Activated CD4-positive, alpha-beta T cell treated with anti-CD3 and anti-CD28 coated beads, Interleukin-2, amount 10 ng/mL, durations not matched to agents 7 days and 5 days (primary cell): ENCODE data around the gene CD93. TPM values are rescaled to one million over a fixed set of nuclear protein-coding genes. Genes with fewer than 3 reads are reported as not detected.

Experiments
- CTCF ChIA-PET: fragments of 350-600 bp; sonication (Branson Sonifier 250); formaldehyde crosslinking; loops from one replicate; lab custom pipeline; 2021; ENCODE audit warnings: antibody characterized with exemption; lab: Charles Lee
- POLR2A ChIA-PET: fragments of 350-600 bp; sonication (Branson Sonifier 250); formaldehyde crosslinking; loops from one replicate; lab custom pipeline; 2021; ENCODE audit warnings: antibody characterized with exemption; lab: Charles Lee
- DNase-seq: peaks from one replicate; pipeline ENCODE4 v3.0.0-alpha.2; 2020
- H3K27ac Mint-ChIP-seq: one replicate; pipeline ENCODE4 v1.8.0; 2021; ENCODE audit warnings: mild to moderate bottlenecking, moderate library complexity, mixed read lengths
- H3K27me3 Mint-ChIP-seq: one replicate; pipeline ENCODE4 v1.8.0; 2021; ENCODE audit warnings: mixed read lengths
- H3K36me3 Mint-ChIP-seq: one replicate; pipeline ENCODE4 v1.8.0; 2021; ENCODE audit warnings: low read depth, mixed read lengths
- H3K4me1 Mint-ChIP-seq: one replicate; pipeline ENCODE4 v1.8.0; 2021; ENCODE audit warnings: mixed read lengths
- H3K4me3 Mint-ChIP-seq: one replicate; pipeline ENCODE4 v1.8.0; 2021; ENCODE audit warnings: mild to moderate bottlenecking, moderate library complexity, mixed read lengths
- H3K9me3 Mint-ChIP-seq: one replicate; pipeline ENCODE4 v1.8.0; 2021; ENCODE audit warnings: mixed read lengths
- total RNA-seq, 2 experiments: library from RNA; stranded (reverse); gene quantifications; one replicate each; pipeline ENCODE4 v1.2.3, GENCODE V29; 2021

CD93 gene
- total RNA-seq, 2 experiments from 2014 or later: 1.7 to 1.8 TPM

DNA sequence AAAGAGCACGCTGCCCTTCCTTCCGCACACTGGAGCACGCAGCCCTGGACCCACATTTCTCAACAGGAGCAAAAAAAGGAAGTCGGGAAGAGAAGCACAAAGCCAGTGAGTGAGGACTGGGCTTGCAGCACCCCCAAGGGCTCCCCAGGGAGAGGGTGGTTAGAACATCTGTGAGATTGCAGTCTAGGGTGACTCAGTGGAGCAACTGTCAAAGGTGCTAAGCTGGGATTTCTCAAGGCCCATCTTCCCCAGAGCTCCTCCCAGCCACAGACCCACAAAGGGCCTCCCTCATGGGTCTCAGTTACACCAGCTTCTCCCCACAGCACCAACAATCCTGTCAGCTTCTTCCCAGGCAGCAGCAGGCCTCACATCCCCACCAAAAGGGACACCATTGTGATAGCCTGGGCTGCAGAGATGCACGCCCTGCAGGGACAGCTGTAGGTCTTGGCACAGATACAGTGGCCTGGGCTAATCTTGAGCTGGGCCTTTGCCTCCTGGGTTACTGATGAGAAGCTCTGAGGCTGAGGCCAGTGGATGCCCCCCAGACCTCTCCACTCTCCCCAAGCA, 39.6 kb upstream of the CD93 start:
- no peak for DNase-seq
- Mint-ChIP-seq H3K4me1 (no peaks in the 10 kb centered on the region), H3K9me3 (no peaks in the 10 kb centered on the region), H3K36me3 (no peaks in the 10 kb centered on the region), H3K27ac (no peak overlapping the region), H3K4me3 (no peak overlapping the region), H3K27me3 (no peaks in the 10 kb centered on the region)
- POLR2A ChIA-PET: interaction anchor here (0.5 kb wide), 1 partner anchor 25 kb away, joined by 3 read pairs; no protein-coding TSS in a partner anchor
- CTCF ChIA-PET: interaction anchor here (1.1 to 1.5 kb wide), 3 partner anchors 7 to 13 kb away, joined by 3 to 4 read pairs (median 3); no protein-coding TSS in a partner anchor

DNA sequence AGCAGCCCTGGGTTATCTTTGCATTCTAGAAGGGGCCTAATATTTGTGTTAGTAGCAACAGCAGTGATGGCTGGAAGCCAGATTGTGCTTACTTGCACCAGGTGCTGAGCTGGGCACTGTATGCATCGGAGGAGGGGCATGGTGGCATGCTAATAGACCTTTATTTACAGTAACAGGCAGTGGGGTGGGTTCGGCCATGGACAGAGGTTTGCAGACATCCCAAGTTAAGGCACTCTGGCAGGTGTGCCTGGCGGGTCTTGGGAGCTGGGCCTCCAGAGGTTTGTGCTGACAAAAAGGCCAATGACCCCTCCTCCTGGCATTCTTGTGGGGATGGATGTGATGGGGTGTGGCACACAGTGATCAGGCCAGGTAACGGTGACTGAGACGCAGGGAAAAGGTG, 39.0 kb upstream of the CD93 start:
- no peak overlapping the region for H3K4me3 Mint-ChIP-seq

DNA sequence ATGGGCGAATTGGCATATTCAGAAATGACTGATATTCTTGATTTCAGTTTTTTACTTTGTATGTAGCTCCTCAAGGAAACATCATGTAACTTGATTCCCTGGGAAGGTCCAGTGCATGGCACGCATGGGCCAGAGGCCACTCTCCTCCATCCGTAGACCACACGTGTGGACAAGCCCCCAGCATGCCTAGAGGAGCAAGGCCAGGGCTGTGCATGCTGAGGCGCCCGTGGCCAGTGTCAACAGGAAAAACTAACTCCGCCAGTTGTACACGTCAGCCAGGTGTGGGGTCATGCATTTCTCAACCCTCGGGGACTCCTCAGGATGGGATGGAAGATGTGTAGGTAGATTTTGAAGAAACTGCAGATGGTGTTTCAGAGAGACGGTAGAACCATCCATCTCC, 37.8 kb upstream of the CD93 start:
- Mint-ChIP-seq H3K27ac (no peak overlapping the region), H3K4me3 (no peak overlapping the region), H3K27me3 (no peaks in the 10 kb centered on the region), H3K9me3 (no peaks in the 10 kb centered on the region), H3K4me1 (peaks cover 2% of the 10 kb centered on the region), H3K36me3 (no peaks in the 10 kb centered on the region)
- no peak for DNase-seq
- ChIA-PET POLR2A (no interaction called here), CTCF (interaction anchor here (1.5 kb wide), 1 partner anchor 9 kb away, joined by 4 read pairs; no protein-coding TSS in a partner anchor)

More for the DNA sequence above, 39.0 kb upstream of the CD93 start:
- Mint-ChIP-seq H3K36me3 (no peaks in the 10 kb centered on the region), H3K27ac (no peak overlapping the region), H3K9me3 (no peaks in the 10 kb centered on the region), H3K4me1 (peaks cover 2% of the 10 kb centered on the region), H3K27me3 (no peaks in the 10 kb centered on the region)
- ChIA-PET POLR2A (interaction anchor here (0.5 kb wide), 1 partner anchor 24 kb away, joined by 3 read pairs; no protein-coding TSS in a partner anchor), CTCF (interaction anchor here (1.1 to 1.5 kb wide), 3 partner anchors 8 to 13 kb away, joined by 3 to 4 read pairs (median 3); no protein-coding TSS in a partner anchor)
- no peak for DNase-seq

- H3K4me1 Mint-ChIP-seq: peaks cover 2% of the 10 kb centered on the region
- ChIA-PET POLR2A (no interaction called here), CTCF (interaction anchor here (0.5 kb wide), 1 partner anchor 552 kb away, joined by 3 read pairs; no protein-coding TSS in a partner anchor)
- no peak overlapping the region for H3K4me3 Mint-ChIP-seq
- H3K27ac Mint-ChIP-seq: no peak overlapping the region
- no peak for DNase-seq
- no peaks in the 10 kb centered on the region for H3K9me3 Mint-ChIP-seq
- no peaks in the 10 kb centered on the region for H3K36me3 Mint-ChIP-seq
- H3K27me3 Mint-ChIP-seq: no peaks in the 10 kb centered on the region
Observed at GRCh38 chr20:23122796-23123655, 36.9 kb upstream of the CD93 start.

DNA sequence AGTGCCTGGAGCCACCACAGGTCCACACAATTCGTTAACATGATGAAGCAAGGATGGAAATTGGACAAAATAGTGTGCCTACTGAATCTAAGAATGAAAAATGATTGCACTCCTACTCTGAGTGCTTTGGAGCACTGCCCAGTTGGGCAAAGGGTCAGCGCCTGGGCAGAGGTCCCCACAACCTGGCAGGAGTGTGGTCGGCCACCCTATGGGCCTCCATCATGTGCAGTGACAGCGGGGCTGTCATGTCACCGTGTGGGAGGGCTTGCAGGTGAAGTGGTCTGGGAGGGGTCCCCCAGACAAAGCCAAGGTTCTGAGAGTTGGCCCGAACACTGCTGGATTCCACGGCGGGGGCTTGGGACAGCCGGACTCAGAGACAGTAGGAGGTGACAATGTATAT, 36.2 kb upstream of the CD93 start:
- H3K4me3 Mint-ChIP-seq: no peak overlapping the region
- H3K27me3 Mint-ChIP-seq: no peaks in the 10 kb centered on the region
- no peaks in the 10 kb centered on the region for H3K9me3 Mint-ChIP-seq
- no peaks in the 10 kb centered on the region for H3K36me3 Mint-ChIP-seq
- no peak overlapping the region for H3K27ac Mint-ChIP-seq
- no peak for DNase-seq
- ChIA-PET POLR2A (no interaction called here), CTCF (no interaction called here)
- H3K4me1 Mint-ChIP-seq: peaks cover 2% of the 10 kb centered on the region

- no peaks in the 10 kb centered on the region for H3K9me3 Mint-ChIP-seq
- H3K36me3 Mint-ChIP-seq: no peaks in the 10 kb centered on the region
- POLR2A ChIA-PET: no interaction called here
- no peak overlapping the region for H3K27ac Mint-ChIP-seq
- DNase-seq: no peak
- CTCF ChIA-PET: no interaction called here
- H3K4me3 Mint-ChIP-seq: no peak overlapping the region
- peaks cover 2% of the 10 kb centered on the region for H3K4me1 Mint-ChIP-seq
- H3K27me3 Mint-ChIP-seq: no peaks in the 10 kb centered on the region
Observed at GRCh38 chr20:23121751-23122320, 35.7 kb upstream of the CD93 start.

DNA sequence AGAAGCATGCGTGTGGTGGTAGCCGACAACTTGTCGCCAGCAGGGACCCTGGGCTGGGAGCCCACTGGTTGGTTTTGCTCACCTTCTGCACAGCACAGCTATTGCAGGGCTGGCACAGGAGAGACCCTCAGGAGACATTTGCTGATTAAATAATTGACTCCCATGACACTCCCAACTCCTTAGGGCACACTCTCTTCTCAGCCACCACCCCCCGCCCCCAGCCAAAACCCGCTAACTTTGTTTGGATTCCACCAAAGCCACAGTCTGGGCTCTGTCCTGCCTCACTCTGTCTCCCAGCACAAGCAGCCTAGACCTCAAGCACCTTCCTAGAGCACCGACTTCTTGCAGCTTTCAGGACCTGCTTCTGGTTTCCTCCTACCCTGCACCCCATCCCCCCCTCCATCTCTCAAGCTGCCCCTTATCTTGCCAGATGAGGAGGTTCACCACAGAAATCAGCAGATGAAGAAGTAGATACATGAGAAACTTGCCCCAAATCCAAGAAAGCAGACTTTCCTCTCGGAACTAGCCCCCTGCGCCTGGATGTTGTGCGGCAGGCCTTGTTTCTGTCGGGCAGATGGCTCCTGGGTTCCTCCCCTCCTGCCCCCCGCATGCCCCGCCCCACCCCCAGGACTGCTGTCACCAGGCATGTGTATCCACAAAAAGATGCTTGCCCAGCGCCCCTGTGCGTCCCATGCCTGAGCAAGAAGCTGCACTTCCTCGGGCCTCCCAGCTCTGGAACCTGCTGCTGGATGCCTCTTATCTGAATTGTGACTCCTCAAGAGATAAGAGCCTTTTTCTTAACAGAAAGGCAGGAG, 35.0 kb upstream of the CD93 start:
- no peak overlapping the region for H3K4me3 Mint-ChIP-seq
- DNase-seq: no peak
- no peaks in the 10 kb centered on the region for H3K9me3 Mint-ChIP-seq
- peaks cover 2% of the 10 kb centered on the region for H3K4me1 Mint-ChIP-seq
- ChIA-PET POLR2A (no interaction called here), CTCF (no interaction called here)
- no peak overlapping the region for H3K27ac Mint-ChIP-seq
- H3K27me3 Mint-ChIP-seq: no peaks in the 10 kb centered on the region
- no peaks in the 10 kb centered on the region for H3K36me3 Mint-ChIP-seq

- Mint-ChIP-seq H3K4me3 (no peak overlapping the region), H3K9me3 (no peaks in the 10 kb centered on the region), H3K36me3 (no peaks in the 10 kb centered on the region), H3K27ac (no peak overlapping the region), H3K4me1 (peaks cover 2% of the 10 kb centered on the region), H3K27me3 (no peaks in the 10 kb centered on the region)
- POLR2A ChIA-PET: no interaction called here
- CTCF ChIA-PET: no interaction called here
- DNase-seq: no peak
Observed at GRCh38 chr20:23120261-23120660, 34.1 kb upstream of the CD93 start.

DNA sequence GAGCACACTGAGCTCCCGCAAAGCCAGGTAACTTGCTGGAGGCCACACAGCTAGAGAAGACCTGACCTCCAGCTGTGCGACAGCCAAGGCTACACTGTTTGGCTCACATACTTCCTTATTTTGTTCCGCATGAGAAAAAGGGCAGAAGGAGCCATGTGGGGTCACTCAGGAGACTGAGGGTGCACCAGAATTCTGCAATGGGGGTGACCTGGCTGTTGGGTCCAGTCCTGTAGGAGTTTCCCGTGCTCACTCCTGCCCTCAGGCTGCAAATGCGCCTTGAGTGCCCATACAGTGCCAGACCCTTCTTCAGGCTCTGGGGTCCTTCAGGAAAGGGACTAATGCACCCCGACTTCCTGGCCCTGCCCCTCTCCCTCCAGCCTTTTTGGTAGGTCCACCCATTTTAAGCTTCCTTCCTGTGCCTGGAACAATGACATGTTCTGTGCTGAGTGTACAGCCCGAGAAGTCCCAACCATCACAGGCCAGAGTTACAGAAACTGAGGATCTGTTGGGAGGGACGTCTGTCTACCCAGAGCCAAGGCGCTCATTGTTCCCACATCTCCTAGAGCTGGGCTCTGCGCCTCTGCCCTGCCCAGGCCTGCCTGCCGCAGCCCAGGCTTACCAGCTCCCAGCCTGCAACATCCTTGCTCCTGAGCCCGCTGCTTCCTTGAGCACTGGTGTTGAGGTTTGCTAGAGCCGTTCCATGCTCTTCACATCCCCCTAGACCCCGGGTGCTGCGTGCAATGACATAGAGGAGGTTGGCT, 33.5 kb upstream of the CD93 start:
- H3K4me1 Mint-ChIP-seq: peaks cover 2% of the 10 kb centered on the region
- ChIA-PET CTCF (interaction anchor here (1.1 kb wide), 1 partner anchor 17 kb away, joined by 3 read pairs; no protein-coding TSS in a partner anchor), POLR2A (no interaction called here)
- no peaks in the 10 kb centered on the region for H3K36me3 Mint-ChIP-seq
- H3K9me3 Mint-ChIP-seq: no peaks in the 10 kb centered on the region
- H3K27ac Mint-ChIP-seq: no peak overlapping the region
- no peak for DNase-seq
- no peak overlapping the region for H3K4me3 Mint-ChIP-seq
- no peaks in the 10 kb centered on the region for H3K27me3 Mint-ChIP-seq

GRCh38 chr20:23118766-23119165, 32.6 kb upstream of the CD93 start:
- Mint-ChIP-seq H3K36me3 (no peaks in the 10 kb centered on the region), H3K4me3 (no peak overlapping the region), H3K27me3 (no peaks in the 10 kb centered on the region), H3K4me1 (peaks cover 2% of the 10 kb centered on the region), H3K9me3 (no peaks in the 10 kb centered on the region), H3K27ac (no peak overlapping the region)
- no peak for DNase-seq
- ChIA-PET CTCF (interaction anchor here (1.0 to 1.1 kb wide), 2 partner anchors 13 to 16 kb away, joined by 3 read pairs; no protein-coding TSS in a partner anchor), POLR2A (no interaction called here)

DNA sequence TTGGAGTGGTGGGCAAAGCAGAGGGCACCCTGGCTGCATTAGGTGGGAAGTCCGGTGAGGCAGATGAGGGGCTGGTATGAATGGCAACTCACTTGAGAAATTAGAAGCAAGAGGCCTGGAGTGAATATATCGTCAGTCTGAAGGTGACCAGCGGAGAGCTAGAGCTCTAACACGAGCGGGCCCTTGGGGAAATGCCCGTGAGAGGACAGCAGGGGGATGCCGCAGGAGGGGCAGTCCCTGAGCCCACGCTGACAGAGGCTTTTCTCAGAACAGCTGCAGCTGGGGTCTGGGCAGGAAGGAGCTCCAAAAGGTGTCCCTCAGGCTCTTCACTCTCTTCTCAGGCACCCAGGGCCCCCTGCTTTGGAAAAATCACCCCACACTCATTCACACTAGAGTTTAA, 32.0 kb upstream of the CD93 start:
- POLR2A ChIA-PET: no interaction called here
- CTCF ChIA-PET: interaction anchor here (1.0 kb wide), 1 partner anchor 12 kb away, joined by 3 read pairs; no protein-coding TSS in a partner anchor
- H3K27me3 Mint-ChIP-seq: no peaks in the 10 kb centered on the region
- H3K4me1 Mint-ChIP-seq: peaks cover 2% of the 10 kb centered on the region
- H3K4me3 Mint-ChIP-seq: no peak overlapping the region
- no peak overlapping the region for H3K27ac Mint-ChIP-seq
- no peaks in the 10 kb centered on the region for H3K9me3 Mint-ChIP-seq
- DNase-seq: no peak
- no peaks in the 10 kb centered on the region for H3K36me3 Mint-ChIP-seq

GRCh38 chr20:23117738-23118137, 31.6 kb upstream of the CD93 start:
- Mint-ChIP-seq H3K4me3 (no peak overlapping the region), H3K4me1 (peaks cover 2% of the 10 kb centered on the region), H3K9me3 (no peaks in the 10 kb centered on the region), H3K36me3 (no peaks in the 10 kb centered on the region), H3K27me3 (no peaks in the 10 kb centered on the region), H3K27ac (no peak overlapping the region)
- no peak for DNase-seq
- POLR2A ChIA-PET: no interaction called here
- CTCF ChIA-PET: interaction anchor here (1.0 kb wide), 1 partner anchor 12 kb away, joined by 3 read pairs; no protein-coding TSS in a partner anchor
